Inflammatory macrophage (primary cell): ENCODE results near the gene SERPINA5.
"Not testable (repeated sequence)": the region's sequence is repeated elsewhere in the genome, so short reads cannot be mapped to it uniquely, and the experiment has no call there.

Experiments used
- DNase-seq, 2 donors: peaks; one replicate each; pipeline ENCODE4 v3.0.0-alpha.2; 2020 to 2022

Gene SERPINA5

GRCh38 chr14:94574336-94574735, 6.9 kb upstream of the SERPINA5 start:
- no peak for DNase-seq

- DNase-seq, result no peak
These were observed 5.3 kb upstream of the SERPINA5 start for GRCh38 chr14:94575730-94576585.

- not testable (repeated sequence) for DNase-seq
These were observed 3.8 kb upstream of the SERPINA5 start for GRCh38 chr14:94577472-94577871.

- DNase-seq, result no peak
These were observed 2.5 kb upstream of the SERPINA5 start for GRCh38 chr14:94578712-94579111.

GRCh38 chr14:94582199-94582750, 1.0 kb downstream of the SERPINA5 start:
- no peak for DNase-seq

GRCh38 chr14:94582851-94583250, 1.6 kb downstream of the SERPINA5 start:
- DNase-seq, result no peak

- DNase-seq, result no peak
These were observed 2.3 kb downstream of the SERPINA5 start for GRCh38 chr14:94583557-94583956.

GRCh38 chr14:94584591-94585280, 3.5 kb downstream of the SERPINA5 start:
- no peak for DNase-seq

GRCh38 chr14:94586635-94587034, 5.4 kb downstream of the SERPINA5 start:
- DNase-seq, result no peak

GRCh38 chr14:94588311-94588710, 7.1 kb downstream of the SERPINA5 start:
- no peak for DNase-seq

- DNase-seq, result no peak
These were observed 9.8 kb downstream of the SERPINA5 start for GRCh38 chr14:94591073-94591472.

- no peak for DNase-seq
These were observed 10.6 kb downstream of the SERPINA5 start for GRCh38 chr14:94591871-94592270.

GRCh38 chr14:94592457-94592856, 11.2 kb downstream of the SERPINA5 start:
- DNase-seq, result no peak

- no peak for DNase-seq
These were observed 12.1 kb downstream of the SERPINA5 start for GRCh38 chr14:94593376-94593748.

- DNase-seq, result no peak
These were observed 12.7 kb downstream of the SERPINA5 start for GRCh38 chr14:94593749-94594431.

- DNase-seq, result no peak
These were observed 13.2 kb downstream of the SERPINA5 start for GRCh38 chr14:94594441-94594840.

- no peak for DNase-seq
These were observed 14.7 kb downstream of the SERPINA5 start for GRCh38 chr14:94595912-94596311.

GRCh38 chr14:94596361-94596760, 15.1 kb downstream of the SERPINA5 start:
- no peak for DNase-seq

GRCh38 chr14:94597788-94598187, 16.6 kb downstream of the SERPINA5 start:
- no peak for DNase-seq

- no peak for DNase-seq
These were observed 17.2 kb downstream of the SERPINA5 start for GRCh38 chr14:94598506-94598815.

GRCh38 chr14:94598816-94599655, 17.8 kb downstream of the SERPINA5 start:
- no peak for DNase-seq

- no peak for DNase-seq
These were observed 18.4 kb downstream of the SERPINA5 start for GRCh38 chr14:94599656-94600004.

GRCh38 chr14:94600148-94600545, 18.9 kb downstream of the SERPINA5 start:
- no peak for DNase-seq
